GM18951 (cell line): Measurements from ENCODE around the gene LOXHD1.

ENCODE experiments used
- POLR2A ChIP-seq: IDR thresholded peaks from 4 replicates; pipeline ENCODE4 v1.6.1; 2011; ENCODE audit warnings: mild to moderate bottlenecking; ENCODE audit not compliant: insufficient read length, insufficient read depth; ENCODE audit errors: extremely low read depth
- in situ Hi-C: fragments of 300-500 bp; cut with MboI; formaldehyde crosslinking; loops from one replicate; pipeline ENCODE4 v1.12.0; 2022; ENCODE audit warnings: low sequenced_read_pairs, mixed read lengths, inconsistent platforms; ENCODE audit not compliant: unreplicated experiment

The LOXHD1 gene

DNA sequence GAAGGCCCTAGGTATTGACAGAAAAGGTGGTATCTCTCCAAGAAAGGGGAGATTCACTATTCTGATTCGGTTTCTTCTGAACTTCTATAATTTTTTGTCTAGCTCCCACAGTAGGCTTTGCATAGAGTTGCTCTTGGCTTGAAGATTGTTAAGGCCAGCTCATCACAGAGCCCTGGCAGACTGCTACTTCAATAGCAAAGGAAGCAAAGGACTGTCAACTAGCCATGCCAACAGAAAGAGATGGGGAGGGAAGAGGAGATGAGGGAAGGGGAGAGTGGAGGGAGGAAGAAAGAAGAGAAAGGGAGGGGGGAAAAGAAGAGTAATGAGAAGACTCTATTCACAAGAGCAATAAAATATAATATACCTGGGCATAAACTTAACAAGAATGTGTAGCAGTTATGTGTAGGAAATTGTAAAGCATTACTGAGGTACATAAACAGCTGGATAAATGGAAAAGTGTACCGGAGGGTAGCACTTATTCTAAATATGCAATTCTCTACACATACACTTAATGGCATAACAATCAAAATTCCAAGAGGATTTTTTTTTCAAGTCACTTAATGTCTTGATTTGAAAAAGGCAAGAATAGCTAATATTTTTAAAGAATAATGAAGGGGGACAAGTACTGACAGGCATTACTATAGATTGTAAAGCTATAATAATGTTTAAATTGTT, 102.5 kb downstream of the LOXHD1 start:
- no peak for TF ChIP-seq POLR2A
- in situ Hi-C loops: no loop called here

DNA sequence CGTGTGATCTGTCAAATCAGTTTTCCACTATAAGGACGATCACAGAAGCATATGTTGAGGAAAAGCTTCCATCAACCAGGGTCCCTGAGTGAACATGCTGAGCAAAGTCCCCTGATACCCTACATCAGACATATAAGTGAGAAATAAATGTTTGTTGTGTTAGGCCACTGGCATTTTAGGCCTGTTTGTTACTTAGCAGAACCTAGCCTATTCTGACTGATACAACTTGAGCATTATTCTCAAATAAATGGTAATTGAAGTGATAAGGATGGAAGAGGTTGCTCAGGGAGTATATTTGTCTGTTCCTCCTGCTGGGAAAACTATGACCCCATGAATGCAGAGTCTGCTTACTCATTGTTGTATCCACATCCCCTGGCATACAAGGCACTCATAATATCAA, 106.4 kb downstream of the LOXHD1 start:
- in situ Hi-C loops: no loop called here
- no peak for TF ChIP-seq POLR2A

GRCh38 chr18:46547520-46547919, 109.5 kb downstream of the LOXHD1 start:
- in situ Hi-C loops: no loop called here
- TF ChIP-seq POLR2A: no peak

DNA sequence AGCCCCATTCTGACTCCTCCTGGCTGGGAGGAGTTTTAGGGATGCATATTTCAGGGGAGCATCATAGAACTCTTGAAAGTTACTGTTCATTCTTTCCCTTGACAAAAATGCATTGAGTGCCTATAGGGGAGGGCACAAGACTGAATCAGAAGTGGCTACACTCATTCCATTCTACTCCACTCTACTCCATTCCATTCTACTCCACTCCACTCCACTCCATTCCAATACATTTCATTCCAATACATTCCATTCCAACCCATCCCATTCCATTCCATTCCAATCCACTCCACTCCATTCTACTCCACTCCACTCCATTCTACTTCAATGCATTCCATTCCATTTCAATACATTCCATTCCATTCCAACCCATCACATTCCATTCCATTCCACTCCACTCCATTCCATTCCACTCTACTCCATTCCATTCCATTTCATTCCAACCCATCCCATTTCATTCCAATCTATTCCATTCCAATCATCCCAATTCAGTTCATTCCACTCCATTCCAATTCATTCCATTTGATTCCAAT, 110.8 kb downstream of the LOXHD1 start:
- TF ChIP-seq POLR2A: no peak
- in situ Hi-C loops: no loop called here

DNA sequence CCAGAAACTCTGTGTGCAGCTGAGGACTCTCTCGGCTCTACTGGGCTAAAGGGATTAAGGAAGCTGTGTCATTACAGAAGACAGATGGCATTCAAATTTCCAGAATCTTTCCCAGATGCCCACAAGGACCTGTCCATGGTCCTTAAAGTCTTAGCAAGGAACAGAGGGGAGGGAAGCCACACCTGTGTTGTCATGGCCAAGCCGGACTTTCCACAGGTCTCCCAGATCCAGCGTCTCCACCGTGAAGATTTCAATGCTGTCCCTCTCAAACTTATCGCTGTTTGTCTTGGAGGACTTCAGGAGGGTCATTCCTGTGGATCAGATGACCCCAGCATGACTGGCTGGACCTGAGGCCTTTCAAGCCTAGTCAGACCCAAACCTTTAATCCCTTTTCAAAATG, 114.5 kb downstream of the LOXHD1 start:
- in situ Hi-C loops: no loop called here
- no peak for TF ChIP-seq POLR2A

GRCh38 chr18:46541626-46542189, 115.3 kb downstream of the LOXHD1 start:
- in situ Hi-C loops: no loop called here
- TF ChIP-seq POLR2A: no peak

GRCh38 chr18:46538376-46538775, 118.6 kb downstream of the LOXHD1 start:
- TF ChIP-seq POLR2A: no peak

DNA sequence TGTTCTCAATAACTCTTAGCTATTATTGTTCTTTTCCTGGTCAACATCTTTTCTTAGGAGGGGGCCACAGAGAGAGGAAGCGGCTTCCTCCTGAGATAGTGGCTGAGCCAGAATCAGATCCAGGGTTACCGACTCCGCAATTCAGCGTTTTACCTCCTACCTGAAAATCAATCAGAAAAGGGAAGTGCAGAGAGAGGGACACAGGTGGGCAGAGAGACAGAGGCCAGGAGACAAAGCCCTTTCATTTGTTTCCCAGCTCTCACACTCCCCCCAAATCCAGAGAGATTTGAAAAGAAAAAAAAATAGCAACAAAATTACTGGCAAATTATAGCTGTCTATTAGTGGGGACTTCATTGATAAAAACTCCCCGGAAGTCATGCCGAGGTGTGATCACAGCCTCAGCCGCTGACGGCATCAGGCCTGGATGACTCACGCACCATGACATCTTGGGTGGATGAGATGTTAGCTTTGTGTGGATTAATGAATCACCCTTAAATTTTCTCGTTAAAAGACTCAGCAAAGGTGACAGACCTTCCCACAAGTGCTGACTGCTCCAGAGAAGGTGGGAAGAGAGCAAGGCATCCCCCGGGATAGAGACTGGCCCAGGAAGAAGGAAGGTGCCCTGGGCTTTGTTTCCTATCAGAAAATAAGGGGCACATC, 120.7 kb downstream of the LOXHD1 start:
- in situ Hi-C loops: no loop called here
- no peak for TF ChIP-seq POLR2A

More at GRCh38 chr18:46538376-46538775, 118.6 kb downstream of the LOXHD1 start:
- in situ Hi-C loops: no loop called here

GRCh38 chr18:46531482-46531881, 125.5 kb downstream of the LOXHD1 start:
- in situ Hi-C loops: no loop called here
- TF ChIP-seq POLR2A: no peak

DNA sequence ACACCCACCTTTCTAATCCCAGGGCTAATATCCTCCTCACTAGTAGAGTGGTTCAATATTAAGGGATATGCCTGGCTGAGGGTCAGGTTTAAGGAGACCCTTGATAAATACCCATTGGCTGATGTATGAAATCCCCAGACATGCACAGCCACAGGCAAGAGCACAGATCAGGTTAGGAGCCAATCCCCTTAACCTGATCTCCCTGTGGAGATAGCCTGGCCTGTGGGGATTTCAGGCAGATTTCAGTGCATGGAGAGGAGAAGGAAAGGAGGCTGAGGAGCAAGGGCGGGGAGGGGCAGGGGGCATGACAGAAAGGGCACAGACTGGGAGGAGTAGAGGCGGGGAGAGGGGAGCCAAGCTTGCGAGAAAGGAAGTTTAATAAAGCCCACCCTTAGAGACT, 129.0 kb downstream of the LOXHD1 start:
- in situ Hi-C loops: no loop called here
- TF ChIP-seq POLR2A: no peak

GRCh38 chr18:46519870-46520269, 137.2 kb downstream of the LOXHD1 start:
- in situ Hi-C loops: no loop called here
- no peak for TF ChIP-seq POLR2A

DNA sequence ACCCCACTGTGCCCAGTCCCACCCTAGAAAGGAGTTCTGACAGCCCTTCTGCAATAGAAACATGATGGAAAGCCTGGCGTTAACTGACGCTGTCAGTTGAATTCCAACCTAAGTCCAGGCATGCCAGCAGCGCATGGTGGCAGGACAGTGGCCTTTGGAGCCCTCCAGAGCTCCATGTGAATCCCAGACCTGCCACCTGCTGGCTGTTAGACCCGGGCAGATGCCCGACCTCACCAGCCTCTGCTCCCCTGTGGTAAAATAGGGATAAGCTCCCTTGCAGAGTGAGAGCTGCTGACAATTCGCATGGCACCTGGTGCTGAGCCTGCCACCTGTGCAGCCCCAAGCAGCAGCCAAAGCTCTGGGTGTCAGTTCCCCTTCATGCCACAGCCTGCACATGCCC, 138.6 kb downstream of the LOXHD1 start:
- in situ Hi-C loops: no loop called here
- no peak for TF ChIP-seq POLR2A

- TF ChIP-seq POLR2A: no peak
- in situ Hi-C loops: no loop called here
Measured at GRCh38 chr18:46516555-46516954, 140.5 kb downstream of the LOXHD1 start.

GRCh38 chr18:46510386-46510785, 146.6 kb downstream of the LOXHD1 start:
- in situ Hi-C loops: no loop called here
- no peak for TF ChIP-seq POLR2A
